WTC11 (cell line): Measurements from ENCODE around the gene TRMT1L. TPM values are rescaled to one million over a fixed set of nuclear protein-coding genes. Genes with fewer than 3 reads are reported as not detected.

Experiments
- ATAC-seq: fragments of 200-7000 bp; cut with Tn5 transposase; 2 replicates; pipeline ENCODE4 v1.10.0; 2021; ENCODE audit warnings: mild to moderate bottlenecking, moderate library complexity
- CTCF ChIA-PET: fragments of 300-600 bp; sonication (Branson Sonifier 250); formaldehyde crosslinking; loops from one replicate; lab custom pipeline; 2021; ENCODE audit warnings: antibody characterized with exemption; lab: Charles Lee
- POLR2A ChIA-PET: fragments of 350-600 bp; sonication (Branson Sonifier 250); formaldehyde crosslinking; loops from one replicate; lab custom pipeline; 2021; ENCODE audit warnings: antibody characterized with exemption; lab: Charles Lee
- DNase-seq: peaks from one replicate; pipeline ENCODE4 v3.0.0; 2021; ENCODE audit warnings: low spot score
- H3K27ac Mint-ChIP-seq: 2 replicates; pipeline ENCODE4 v1.8.0; 2021; ENCODE audit warnings: mixed read lengths
- H3K27me3 Mint-ChIP-seq: 2 replicates; pipeline ENCODE4 v1.8.0; 2021; ENCODE audit warnings: low read depth, mild to moderate bottlenecking, moderate library complexity, mixed read lengths
- H3K36me3 Mint-ChIP-seq: 2 replicates; pipeline ENCODE4 v1.8.0; 2021; ENCODE audit warnings: mixed read lengths
- H3K4me1 Mint-ChIP-seq: 2 replicates; pipeline ENCODE4 v1.8.0; 2022; ENCODE audit warnings: mixed read lengths
- H3K4me3 Mint-ChIP-seq: 2 replicates; pipeline ENCODE4 v1.8.0; 2021; ENCODE audit warnings: mild to moderate bottlenecking, moderate library complexity, mixed read lengths
- H3K9me3 Mint-ChIP-seq: 2 replicates; pipeline ENCODE4 v1.8.0; 2021; ENCODE audit warnings: mixed read lengths
- CDX4 ChIP-seq: fragments of 250-450 bp; sonication (Bioruptor Pico); IDR thresholded peaks from 2 replicates; pipeline ENCODE4 v1.9.0; 2021; ENCODE audit warnings: moderate library complexity, mild to moderate bottlenecking, inconsistent platforms, borderline replicate concordance
- CREM ChIP-seq: sonication (generic); formaldehyde crosslinking; IDR thresholded peaks from 2 replicates; pipeline ENCODE4 v1.8.1; 2022; ENCODE audit warnings: mild to moderate bottlenecking, missing genetic modification reagents, moderate library complexity
- E2F1 ChIP-seq: sonication (generic); formaldehyde crosslinking; IDR thresholded peaks from 2 replicates; pipeline ENCODE4 v1.8.0; 2022; ENCODE audit warnings: mild to moderate bottlenecking, missing genetic modification reagents
- ETV6 ChIP-seq: sonication (generic); formaldehyde crosslinking; IDR thresholded peaks from 2 replicates; pipeline ENCODE4 v1.8.1; 2022; ENCODE audit warnings: mild to moderate bottlenecking, missing genetic modification reagents
- JUN ChIP-seq: sonication (generic); formaldehyde crosslinking; IDR thresholded peaks from 2 replicates; pipeline ENCODE4 v1.8.0; 2023; ENCODE audit warnings: mild to moderate bottlenecking, missing genetic modification reagents
- NR1H2 ChIP-seq: sonication (generic); formaldehyde crosslinking; IDR thresholded peaks from 2 replicates; pipeline ENCODE4 v1.9.0; 2021; ENCODE audit warnings: mild to moderate bottlenecking, moderate library complexity, missing genetic modification reagents
- TCF7 ChIP-seq: sonication (generic); formaldehyde crosslinking; IDR thresholded peaks from 2 replicates; pipeline ENCODE4 v1.8.0; 2022; ENCODE audit warnings: mild to moderate bottlenecking, low read depth, missing genetic modification reagents, moderate library complexity
- USF1 ChIP-seq: sonication (generic); formaldehyde crosslinking; IDR thresholded peaks from 2 replicates; pipeline ENCODE4 v1.8.0; 2022; ENCODE audit warnings: mild to moderate bottlenecking, missing genetic modification reagents
- ZNF121 ChIP-seq: sonication (generic); formaldehyde crosslinking; IDR thresholded peaks from 2 replicates; pipeline ENCODE4 v1.8.0; 2023; ENCODE audit warnings: missing genetic modification reagents
- ZNF263 ChIP-seq: sonication (generic); formaldehyde crosslinking; IDR thresholded peaks from 2 replicates; pipeline ENCODE4 v1.8.1; 2022; ENCODE audit warnings: low read depth, mild to moderate bottlenecking, moderate library complexity, missing genetic modification reagents
- ZNF317 ChIP-seq: sonication (generic); formaldehyde crosslinking; IDR thresholded peaks from 2 replicates; pipeline ENCODE4 v1.8.1; 2023; ENCODE audit warnings: low read depth, mild to moderate bottlenecking, moderate library complexity, missing genetic modification reagents, borderline replicate concordance
- total RNA-seq: library from RNA; stranded (reverse); gene quantifications from 3 replicates; pipeline ENCODE4 v1.2.3, GENCODE V29; 2021
- TF ChIP-seq, protein P1 (sequence below): sonication (generic); formaldehyde crosslinking; IDR thresholded peaks from 2 replicates; pipeline ENCODE4 v1.8.0; 2023; ENCODE audit warnings: mild to moderate bottlenecking, missing genetic modification reagents
- TF ChIP-seq, protein P2 (sequence below): sonication (generic); formaldehyde crosslinking; IDR thresholded peaks from 2 replicates; pipeline ENCODE4 v1.8.1; 2023; ENCODE audit warnings: mild to moderate bottlenecking, missing genetic modification reagents, moderate library complexity

The TRMT1L gene
- total RNA-seq, 1 experiment from 2014 or later = 24.7 TPM

DNA sequence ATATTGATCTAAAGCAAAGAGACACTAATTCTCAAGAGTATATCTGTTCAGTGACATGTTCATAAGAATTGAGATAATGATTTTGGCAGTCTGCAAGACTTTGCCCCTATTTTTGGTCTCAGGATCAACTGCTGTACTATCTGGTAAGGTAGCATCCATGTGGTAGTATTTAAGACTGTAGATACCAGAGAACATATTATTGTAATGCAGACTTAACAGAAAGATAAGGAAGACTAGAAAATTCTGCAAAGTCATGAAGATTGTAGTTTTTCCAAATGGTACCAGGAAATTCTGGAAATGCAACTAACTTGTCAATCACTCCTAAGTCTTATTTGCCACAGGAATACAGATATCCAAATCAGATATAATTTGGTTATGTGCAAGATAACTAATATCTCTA, 76.3 kb downstream of the TRMT1L start:
- peak overlapping the region; percentile 60 for H3K27ac Mint-ChIP-seq
- no peaks in the 10 kb centered on the region for H3K27me3 Mint-ChIP-seq
- TF ChIP-seq CDX4 (CRISPR knock-in tag) (no peak), CREM (CRISPR knock-in tag) (no peak), ZNF263 (CRISPR knock-in tag) (no peak)
- TF ChIP-seq, protein P1, sequence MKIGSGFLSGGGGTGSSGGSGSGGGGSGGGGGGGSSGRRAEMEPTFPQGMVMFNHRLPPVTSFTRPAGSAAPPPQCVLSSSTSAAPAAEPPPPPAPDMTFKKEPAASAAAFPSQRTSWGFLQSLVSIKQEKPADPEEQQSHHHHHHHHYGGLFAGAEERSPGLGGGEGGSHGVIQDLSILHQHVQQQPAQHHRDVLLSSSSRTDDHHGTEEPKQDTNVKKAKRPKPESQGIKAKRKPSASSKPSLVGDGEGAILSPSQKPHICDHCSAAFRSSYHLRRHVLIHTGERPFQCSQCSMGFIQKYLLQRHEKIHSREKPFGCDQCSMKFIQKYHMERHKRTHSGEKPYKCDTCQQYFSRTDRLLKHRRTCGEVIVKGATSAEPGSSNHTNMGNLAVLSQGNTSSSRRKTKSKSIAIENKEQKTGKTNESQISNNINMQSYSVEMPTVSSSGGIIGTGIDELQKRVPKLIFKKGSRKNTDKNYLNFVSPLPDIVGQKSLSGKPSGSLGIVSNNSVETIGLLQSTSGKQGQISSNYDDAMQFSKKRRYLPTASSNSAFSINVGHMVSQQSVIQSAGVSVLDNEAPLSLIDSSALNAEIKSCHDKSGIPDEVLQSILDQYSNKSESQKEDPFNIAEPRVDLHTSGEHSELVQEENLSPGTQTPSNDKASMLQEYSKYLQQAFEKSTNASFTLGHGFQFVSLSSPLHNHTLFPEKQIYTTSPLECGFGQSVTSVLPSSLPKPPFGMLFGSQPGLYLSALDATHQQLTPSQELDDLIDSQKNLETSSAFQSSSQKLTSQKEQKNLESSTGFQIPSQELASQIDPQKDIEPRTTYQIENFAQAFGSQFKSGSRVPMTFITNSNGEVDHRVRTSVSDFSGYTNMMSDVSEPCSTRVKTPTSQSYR (CRISPR knock-in tag) = no peak
- TF ChIP-seq, all 79 proteins: peak for 0
- ATAC-seq (no peak), DNase-seq (no peak)
- Mint-ChIP-seq H3K9me3 (no peaks in the 10 kb centered on the region), H3K4me1 (peaks cover 54% of the 10 kb centered on the region), H3K4me3 (no peak overlapping the region), H3K36me3 (peaks cover 3% of the 10 kb centered on the region; the same call in 1 of the 2 replicates)
- ChIA-PET CTCF (no interaction called here), POLR2A (no interaction called here)

DNA sequence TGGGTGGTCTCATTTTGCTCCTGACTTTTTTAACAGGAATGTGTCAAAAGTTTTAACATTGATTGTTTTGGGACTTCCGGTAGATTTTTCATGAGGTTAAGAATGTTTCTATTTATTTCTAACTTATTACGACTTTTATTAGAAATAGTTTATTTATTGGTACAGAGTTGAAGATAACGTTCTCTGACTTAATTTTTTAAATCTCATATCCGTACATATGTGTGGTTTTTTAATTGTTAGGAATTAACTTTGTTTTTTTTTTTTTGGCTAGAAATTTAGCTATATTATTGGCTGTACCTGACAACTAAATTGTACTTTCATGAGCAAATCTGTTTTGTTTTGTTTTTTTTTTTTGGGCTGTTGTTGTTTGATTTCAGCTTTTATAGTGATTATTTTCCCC, 79.4 kb downstream of the TRMT1L start:
- ChIA-PET POLR2A (no interaction called here), CTCF (no interaction called here)
- no peaks in the 10 kb centered on the region for H3K9me3 Mint-ChIP-seq
- H3K36me3 Mint-ChIP-seq = peaks cover 3% of the 10 kb centered on the region; the same call in 1 of the 2 replicates
- peaks cover 67% of the 10 kb centered on the region for H3K4me1 Mint-ChIP-seq
- no peak overlapping the region for H3K4me3 Mint-ChIP-seq
- ATAC-seq (no peak), DNase-seq (no peak)
- no peaks in the 10 kb centered on the region for H3K27me3 Mint-ChIP-seq
- TF ChIP-seq JUN (CRISPR knock-in tag) (no peak), ETV6 (CRISPR knock-in tag) (no peak), ZNF121 (CRISPR knock-in tag) (no peak), E2F1 (CRISPR knock-in tag) (no peak), NR1H2 (CRISPR knock-in tag) (no peak), TCF7 (CRISPR knock-in tag) (no peak)
- peak overlapping the region; percentile 72 for H3K27ac Mint-ChIP-seq

DNA sequence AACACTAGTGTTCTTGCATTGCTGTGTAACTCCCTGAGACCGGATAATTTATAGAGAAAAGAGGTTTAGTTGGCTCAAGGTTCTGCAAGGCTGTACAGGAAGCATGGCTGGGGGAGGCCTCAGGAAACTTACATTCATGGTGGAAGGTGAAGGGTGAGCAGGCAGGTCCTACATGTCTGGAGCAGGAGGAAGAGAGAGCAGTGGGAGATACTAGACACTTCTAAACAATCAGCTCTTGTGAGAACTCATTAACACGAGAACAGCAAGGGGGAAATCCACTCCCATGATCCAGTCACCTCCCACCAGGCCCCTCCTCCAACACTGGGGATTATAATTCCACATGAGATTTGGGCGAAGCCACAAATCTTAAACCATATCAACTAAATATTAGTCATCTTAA, 81.3 kb downstream of the TRMT1L start:
- H3K36me3 Mint-ChIP-seq = no peaks in the 10 kb centered on the region
- H3K4me3 Mint-ChIP-seq = peak overlapping the region; percentile 36; the same call in 1 of the 2 replicates

More for the DNA sequence above, 81.3 kb downstream of the TRMT1L start:
- Mint-ChIP-seq H3K27me3 (no peaks in the 10 kb centered on the region), H3K27ac (peak overlapping the region; percentile 98), H3K4me1 (peaks cover 78% of the 10 kb centered on the region), H3K9me3 (no peaks in the 10 kb centered on the region)
- ATAC-seq = peak; percentile 39; the same call in 1 of the 2 replicates
- DNase-seq = no peak
- CTCF ChIA-PET = interaction anchor here (1.6 kb wide), 1 partner anchor 30 kb away, joined by 3 read pairs; the partner anchor contains the start of gene RNF2
- TF ChIP-seq USF1 = no peak
- TF ChIP-seq, protein P2, sequence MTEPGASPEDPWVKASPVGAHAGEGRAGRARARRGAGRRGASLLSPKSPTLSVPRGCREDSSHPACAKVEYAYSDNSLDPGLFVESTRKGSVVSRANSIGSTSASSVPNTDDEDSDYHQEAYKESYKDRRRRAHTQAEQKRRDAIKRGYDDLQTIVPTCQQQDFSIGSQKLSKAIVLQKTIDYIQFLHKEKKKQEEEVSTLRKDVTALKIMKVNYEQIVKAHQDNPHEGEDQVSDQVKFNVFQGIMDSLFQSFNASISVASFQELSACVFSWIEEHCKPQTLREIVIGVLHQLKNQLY (CRISPR knock-in tag) = no peak
- TF ChIP-seq, protein P1 (CRISPR knock-in tag) = no peak
- TF ChIP-seq ZNF317 (CRISPR knock-in tag) = no peak
- POLR2A ChIA-PET = no interaction called here
